WTC11 (cell line): Measurements from ENCODE around the gene OVOL2.

Experiments used
- EMX1 ChIP-seq: fragments of 250-450 bp; sonication (Bioruptor Pico); IDR thresholded peaks from 2 replicates; pipeline ENCODE4 v1.8.0; 2021; ENCODE audit warnings: mild to moderate bottlenecking
- TF ChIP-seq, protein P1 (sequence below): fragments of 250-450 bp; sonication (Bioruptor Pico); IDR thresholded peaks from 2 replicates; pipeline ENCODE4 v1.9.0; 2021; ENCODE audit warnings: mild to moderate bottlenecking
- TF ChIP-seq, protein P2 (sequence below): fragments of 200-600 bp; IDR thresholded peaks from 2 replicates; pipeline ENCODE4 v1.8.0; 2022; ENCODE audit warnings: antibody characterized with exemption
- TF ChIP-seq, protein P3 (sequence below): sonication (generic); formaldehyde crosslinking; IDR thresholded peaks from 2 replicates; pipeline ENCODE4 v1.8.1; 2023; ENCODE audit warnings: mild to moderate bottlenecking, missing genetic modification reagents, borderline replicate concordance

DNA sequence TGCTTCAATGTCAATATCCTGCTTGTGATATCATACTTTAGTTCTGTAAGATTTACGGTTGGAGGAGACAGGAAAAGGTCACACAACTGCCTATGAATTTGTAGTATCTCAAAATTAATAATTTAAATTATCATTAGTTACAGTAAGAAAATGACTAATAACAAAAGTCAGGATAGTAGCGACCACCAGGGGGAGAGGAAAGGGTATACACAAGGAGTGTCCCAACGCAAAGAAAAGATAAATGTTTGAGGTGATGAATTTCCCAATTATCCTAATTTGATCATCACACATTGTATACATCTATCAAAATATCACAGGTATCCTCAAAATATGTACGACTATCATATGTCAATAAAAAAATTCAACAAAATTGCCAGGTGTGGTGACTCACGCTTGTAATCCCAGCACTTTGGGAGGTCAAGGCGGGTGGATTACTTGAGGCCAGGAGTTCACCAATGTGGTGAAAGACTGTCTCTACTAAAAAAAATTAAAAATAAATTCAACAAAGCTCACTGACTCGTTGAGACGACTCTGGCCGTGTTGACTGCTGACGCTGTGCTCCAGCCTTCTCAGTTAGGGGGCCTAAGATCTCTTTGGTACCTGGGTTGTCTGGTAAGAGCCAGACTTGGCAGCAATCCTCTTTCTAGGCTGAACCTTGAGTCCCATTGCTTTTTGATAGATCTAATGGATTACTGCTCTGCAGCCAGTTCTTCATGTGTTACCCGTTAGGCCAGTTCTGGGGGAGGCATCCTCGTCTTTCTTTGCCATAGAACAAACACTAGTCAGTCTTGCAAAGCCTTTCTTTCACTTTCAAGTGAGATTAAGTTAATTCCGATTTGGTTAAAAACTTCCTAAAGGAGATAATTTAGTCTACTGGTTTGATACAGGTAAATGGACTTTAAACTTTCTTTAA lies 9.0 kb upstream of the OVOL2 start:
- TF ChIP-seq, protein P1, sequence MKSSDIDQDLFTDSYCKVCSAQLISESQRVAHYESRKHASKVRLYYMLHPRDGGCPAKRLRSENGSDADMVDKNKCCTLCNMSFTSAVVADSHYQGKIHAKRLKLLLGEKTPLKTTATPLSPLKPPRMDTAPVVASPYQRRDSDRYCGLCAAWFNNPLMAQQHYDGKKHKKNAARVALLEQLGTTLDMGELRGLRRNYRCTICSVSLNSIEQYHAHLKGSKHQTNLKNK (CRISPR knock-in tag): no peak
- TF ChIP-seq, protein P2, sequence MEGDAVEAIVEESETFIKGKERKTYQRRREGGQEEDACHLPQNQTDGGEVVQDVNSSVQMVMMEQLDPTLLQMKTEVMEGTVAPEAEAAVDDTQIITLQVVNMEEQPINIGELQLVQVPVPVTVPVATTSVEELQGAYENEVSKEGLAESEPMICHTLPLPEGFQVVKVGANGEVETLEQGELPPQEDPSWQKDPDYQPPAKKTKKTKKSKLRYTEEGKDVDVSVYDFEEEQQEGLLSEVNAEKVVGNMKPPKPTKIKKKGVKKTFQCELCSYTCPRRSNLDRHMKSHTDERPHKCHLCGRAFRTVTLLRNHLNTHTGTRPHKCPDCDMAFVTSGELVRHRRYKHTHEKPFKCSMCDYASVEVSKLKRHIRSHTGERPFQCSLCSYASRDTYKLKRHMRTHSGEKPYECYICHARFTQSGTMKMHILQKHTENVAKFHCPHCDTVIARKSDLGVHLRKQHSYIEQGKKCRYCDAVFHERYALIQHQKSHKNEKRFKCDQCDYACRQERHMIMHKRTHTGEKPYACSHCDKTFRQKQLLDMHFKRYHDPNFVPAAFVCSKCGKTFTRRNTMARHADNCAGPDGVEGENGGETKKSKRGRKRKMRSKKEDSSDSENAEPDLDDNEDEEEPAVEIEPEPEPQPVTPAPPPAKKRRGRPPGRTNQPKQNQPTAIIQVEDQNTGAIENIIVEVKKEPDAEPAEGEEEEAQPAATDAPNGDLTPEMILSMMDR: 0 out of 2 replicates have a peak, but pooled peaks have one; percentile 7
- no peak for TF ChIP-seq EMX1 (CRISPR knock-in tag)
- TF ChIP-seq, protein P3, sequence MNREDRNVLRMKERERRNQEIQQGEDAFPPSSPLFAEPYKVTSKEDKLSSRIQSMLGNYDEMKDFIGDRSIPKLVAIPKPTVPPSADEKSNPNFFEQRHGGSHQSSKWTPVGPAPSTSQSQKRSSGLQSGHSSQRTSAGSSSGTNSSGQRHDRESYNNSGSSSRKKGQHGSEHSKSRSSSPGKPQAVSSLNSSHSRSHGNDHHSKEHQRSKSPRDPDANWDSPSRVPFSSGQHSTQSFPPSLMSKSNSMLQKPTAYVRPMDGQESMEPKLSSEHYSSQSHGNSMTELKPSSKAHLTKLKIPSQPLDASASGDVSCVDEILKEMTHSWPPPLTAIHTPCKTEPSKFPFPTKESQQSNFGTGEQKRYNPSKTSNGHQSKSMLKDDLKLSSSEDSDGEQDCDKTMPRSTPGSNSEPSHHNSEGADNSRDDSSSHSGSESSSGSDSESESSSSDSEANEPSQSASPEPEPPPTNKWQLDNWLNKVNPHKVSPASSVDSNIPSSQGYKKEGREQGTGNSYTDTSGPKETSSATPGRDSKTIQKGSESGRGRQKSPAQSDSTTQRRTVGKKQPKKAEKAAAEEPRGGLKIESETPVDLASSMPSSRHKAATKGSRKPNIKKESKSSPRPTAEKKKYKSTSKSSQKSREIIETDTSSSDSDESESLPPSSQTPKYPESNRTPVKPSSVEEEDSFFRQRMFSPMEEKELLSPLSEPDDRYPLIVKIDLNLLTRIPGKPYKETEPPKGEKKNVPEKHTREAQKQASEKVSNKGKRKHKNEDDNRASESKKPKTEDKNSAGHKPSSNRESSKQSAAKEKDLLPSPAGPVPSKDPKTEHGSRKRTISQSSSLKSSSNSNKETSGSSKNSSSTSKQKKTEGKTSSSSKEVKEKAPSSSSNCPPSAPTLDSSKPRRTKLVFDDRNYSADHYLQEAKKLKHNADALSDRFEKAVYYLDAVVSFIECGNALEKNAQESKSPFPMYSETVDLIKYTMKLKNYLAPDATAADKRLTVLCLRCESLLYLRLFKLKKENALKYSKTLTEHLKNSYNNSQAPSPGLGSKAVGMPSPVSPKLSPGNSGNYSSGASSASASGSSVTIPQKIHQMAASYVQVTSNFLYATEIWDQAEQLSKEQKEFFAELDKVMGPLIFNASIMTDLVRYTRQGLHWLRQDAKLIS (CRISPR knock-in tag): no peak
